Raji (cell line): ENCODE measurements around the gene PDSS1.
A peak's percentile ranks its signal among the peaks of the same experiment; 100 is the strongest.

Experiments
- POLR2A ChIP-seq: IDR thresholded peaks from 2 replicates; pipeline ENCODE4 v1.6.1; 2011; ENCODE audit warnings: low read depth, low read length, control low read depth; ENCODE audit not compliant: insufficient read depth

The PDSS1 gene, protein sequence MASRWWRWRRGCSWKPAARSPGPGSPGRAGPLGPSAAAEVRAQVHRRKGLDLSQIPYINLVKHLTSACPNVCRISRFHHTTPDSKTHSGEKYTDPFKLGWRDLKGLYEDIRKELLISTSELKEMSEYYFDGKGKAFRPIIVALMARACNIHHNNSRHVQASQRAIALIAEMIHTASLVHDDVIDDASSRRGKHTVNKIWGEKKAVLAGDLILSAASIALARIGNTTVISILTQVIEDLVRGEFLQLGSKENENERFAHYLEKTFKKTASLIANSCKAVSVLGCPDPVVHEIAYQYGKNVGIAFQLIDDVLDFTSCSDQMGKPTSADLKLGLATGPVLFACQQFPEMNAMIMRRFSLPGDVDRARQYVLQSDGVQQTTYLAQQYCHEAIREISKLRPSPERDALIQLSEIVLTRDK

DNA sequence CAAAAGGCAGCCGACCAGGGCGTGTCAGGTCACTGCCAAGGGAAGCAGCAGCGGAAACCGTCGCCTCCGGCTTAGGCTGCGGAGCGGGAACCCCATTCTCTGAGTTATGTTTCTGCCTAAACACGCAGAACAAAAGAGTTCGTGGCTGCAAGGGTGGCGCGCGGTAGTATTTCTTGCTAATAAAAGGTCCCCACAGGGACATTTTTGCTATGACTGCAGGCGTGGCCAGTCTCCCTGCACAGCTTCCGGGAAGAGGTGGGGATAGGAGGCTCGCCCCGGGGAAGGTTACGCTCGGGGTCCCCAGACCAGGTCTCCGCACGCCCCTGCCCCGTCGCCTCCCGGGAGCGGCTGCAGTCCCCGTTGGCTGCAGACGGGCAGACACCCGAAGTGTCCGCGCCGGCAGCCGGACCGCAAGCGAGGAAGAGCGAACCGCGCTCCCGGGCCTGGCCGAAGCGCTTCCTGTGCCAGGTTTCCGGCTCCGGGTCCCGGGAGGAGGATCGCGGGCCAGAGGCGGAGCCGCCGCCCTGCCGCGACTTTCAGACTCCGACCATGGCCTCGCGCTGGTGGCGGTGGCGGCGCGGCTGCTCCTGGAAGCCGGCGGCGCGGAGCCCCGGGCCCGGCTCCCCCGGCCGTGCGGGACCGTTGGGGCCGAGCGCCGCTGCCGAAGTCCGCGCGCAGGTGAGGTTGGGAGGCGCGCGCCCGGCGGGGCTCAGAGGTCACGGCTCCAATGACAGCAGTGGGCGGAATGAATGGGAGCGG is at the start of gene PDSS1:
Gene PDSS1 (plus strand): TSS at position 539 of the 759 bp plus-strand sequence. CDS start 11 bp downstream, at position 550.
- TF ChIP-seq POLR2A: peak; percentile 64

DNA sequence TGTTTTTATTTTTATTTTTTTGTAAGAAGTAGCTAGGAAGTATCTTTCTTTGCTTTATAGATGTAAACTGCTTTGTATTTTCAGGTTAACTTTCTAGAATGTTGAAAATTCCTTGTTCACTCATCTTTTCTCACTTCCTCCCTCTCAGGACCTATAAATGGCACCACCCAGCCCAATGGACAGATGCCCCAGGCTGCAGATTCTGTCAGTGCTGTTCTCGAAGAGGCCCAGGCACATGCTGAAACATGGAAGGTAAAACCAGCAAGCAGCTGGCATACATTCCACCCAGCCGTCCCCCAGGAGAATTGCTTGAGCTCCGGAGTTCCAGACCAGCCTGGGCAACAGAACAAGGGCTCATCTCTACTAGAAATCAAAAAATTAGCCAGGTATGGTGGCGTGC is 47.1 kb upstream of the PDSS1 start:
- no peak for TF ChIP-seq POLR2A

DNA sequence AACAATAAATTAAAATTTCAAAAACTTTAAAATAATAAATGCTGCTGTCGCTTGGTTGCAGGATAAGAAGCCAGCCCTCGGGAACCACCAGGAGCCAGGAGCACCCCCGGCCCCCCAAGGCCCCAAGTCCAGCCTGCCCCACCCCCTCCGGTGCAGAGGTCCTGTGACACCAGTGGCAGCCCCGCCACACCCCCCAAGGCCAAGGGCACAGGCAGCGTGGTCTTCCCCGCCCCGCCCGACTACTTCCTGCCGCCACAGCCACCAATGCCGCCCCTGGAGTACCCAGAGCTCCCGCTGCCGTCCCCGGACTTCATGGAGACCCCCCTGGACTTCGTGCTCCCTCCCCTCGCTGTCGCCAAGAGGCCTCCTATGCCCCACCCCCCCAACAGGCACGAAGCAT is 44.5 kb upstream of the PDSS1 start:
- no peak for TF ChIP-seq POLR2A

DNA sequence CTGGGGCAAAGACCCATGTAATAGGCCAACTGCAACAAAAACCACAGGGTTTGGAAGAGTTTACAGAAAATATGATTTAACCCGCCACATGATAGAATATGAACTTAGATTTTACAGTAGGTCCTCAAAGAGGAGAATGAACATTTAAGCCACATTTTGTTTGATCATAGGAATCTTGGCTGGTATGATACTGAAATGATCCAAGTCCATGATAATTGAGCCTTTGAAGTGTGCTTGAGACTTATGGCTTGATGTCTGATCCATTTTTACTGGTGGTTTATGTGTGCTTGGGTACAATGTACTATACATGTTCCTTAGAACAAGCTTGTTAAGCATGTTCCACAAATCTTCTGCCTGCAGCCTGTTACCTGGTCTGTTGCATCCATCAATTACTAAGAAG is 41.8 kb upstream of the PDSS1 start:
- TF ChIP-seq POLR2A: no peak

DNA sequence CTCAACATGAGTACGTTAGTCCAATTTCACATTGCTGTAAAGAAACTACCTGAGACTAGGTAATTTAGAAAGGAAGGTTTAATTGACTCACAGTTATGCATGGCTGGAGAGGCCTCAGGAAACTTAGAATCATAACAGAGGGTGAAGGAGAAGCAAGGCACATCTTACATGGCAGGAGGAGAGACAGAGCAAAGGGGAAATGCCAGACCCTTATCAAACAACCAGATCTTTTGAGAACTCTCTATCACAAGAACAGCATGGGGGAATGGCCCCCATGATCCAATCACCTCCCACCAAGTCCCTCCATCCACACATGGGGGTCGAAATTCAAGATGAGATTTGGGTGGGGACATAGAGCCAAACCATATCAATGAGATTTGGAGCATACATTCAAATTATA is 34.6 kb upstream of the PDSS1 start:
- TF ChIP-seq POLR2A: no peak

DNA sequence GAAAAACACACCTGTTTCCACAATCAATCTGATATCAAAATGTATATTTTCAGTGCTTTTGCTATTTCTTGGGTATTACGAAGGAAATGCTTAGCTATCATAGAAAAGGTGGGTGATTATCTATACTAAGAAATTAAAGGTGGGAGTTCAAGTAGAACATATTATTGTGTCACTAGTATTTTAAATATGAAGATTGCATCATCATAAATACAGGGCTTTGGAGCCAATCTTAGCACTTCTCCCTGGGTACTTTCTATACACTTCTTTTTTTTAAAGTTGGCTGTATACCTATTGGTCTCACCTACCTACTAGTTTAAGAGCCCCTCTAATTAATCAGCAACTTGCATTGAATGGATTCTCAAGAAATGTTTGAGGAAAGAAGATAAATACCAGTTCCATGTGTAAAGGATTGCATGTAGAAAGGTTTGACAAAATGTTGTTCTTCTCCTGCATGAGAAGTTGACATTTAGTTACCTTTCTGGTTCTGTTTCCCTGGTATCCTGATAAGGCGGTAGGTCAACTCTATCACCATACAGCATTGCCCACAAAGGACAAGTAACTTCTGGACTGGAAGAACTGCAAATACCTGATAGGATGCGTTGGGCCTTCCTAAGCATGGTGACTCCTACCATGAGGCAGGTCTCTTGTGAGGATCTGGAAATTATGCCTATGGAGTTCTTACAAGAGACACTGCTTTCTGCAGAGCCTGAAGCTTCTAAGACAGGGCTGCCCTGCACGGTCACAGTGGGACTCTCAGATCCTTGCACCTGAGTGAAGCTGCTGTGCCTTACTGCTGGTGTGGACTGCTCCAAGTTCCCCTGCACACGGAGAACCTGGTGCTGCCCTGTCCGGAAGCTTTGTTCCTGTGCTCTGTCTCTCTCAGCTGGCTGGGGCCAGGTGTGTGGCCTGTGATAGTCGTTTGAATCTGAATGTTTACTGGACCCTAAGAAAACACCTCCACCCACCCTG is 32.1 kb upstream of the PDSS1 start:
- no peak for TF ChIP-seq POLR2A

DNA sequence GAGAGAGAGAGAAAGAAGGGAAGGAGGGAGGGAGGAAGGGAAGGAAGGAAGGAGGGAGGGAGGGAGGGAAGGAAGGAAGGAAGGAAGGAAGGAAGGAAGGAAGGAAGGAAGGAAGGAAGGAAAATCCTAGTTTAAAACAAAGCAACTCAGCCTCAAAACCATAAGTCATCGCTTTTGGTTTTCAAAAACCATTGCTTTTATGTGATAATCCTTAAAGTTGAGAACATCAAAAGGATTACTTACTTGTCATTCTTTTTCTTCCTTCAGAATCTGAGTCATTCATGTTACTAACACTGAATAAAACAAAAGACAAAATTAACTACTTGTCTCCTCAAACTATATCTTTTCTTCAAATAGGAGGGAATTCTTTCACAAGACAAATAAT is 21.6 kb upstream of the PDSS1 start:
- TF ChIP-seq POLR2A: no peak

DNA sequence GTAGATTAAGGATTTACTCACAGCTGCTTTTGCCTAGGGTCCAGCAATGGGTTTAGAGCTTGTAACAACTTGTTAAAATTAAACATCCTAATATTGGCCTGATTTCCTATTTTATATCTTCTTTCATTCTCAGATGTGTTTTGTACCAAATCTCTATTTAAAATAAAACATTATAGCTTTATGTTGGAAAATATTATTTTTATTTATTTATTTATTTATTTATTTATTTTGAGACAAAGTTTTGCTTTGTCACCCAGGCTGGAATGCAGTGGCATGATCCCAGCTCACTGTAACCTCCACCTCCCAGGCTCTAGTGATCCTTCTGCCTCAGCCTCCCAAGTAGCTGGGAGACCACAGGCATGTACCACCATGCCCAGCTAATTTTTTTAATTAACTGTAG is 17.9 kb upstream of the PDSS1 start:
- TF ChIP-seq POLR2A: no peak

DNA sequence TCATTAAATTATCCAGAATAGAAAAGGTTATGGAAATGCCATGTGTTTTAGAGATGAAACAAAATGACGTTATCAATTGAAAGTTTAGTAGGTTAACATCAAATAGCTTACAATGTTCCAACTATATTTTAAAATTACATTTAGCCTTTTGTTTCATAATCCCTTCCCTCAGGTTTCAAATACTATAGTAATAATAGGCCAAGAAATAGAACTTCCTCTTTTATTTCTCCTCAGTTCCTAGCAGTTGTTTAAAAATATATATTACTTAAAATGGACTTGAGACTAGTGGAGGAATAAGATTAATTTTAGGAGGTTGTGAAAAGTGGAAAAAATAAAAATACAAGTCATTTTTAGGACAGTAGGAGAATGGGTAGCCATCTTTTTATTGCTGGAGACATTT is 16.4 kb upstream of the PDSS1 start:
- TF ChIP-seq POLR2A: no peak

DNA sequence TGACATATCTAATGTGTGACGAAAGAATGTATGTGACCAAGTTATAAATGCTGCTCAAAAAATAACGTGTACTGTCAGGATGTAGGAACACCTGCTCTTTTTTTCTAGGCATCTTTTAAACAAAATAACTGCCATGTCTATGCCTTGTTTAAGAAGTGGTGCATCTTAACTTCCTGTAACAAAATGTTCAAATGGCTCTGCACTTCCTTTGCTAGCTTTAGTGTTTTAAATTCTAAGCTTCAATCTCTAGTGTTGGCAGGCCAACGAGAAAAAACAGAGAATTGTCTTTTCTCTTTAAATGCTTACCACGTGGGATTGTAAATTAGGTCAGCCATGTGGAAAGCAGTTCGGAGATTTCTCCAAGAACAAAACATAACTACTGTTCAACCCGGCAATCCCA is 14.6 kb upstream of the PDSS1 start:
- no peak for TF ChIP-seq POLR2A

DNA sequence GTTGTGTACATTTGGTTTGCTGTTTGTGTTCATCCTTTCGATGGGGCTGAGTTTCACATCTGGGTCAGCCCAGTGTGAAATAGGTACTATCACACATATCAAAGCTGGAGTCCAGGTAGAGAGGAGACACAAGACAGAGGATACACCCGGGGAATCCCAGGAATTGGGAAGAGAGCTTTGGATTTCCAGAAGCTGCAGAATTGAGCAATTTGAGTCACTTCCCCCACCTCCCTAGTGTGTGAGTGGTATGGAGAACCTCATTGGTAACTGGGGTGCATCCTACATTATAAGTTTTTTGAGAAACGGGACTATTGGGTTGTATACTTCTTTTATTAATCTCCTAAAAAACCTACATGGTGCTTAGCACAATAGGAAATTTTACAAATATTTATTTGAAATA is 12.1 kb upstream of the PDSS1 start:
- no peak for TF ChIP-seq POLR2A

DNA sequence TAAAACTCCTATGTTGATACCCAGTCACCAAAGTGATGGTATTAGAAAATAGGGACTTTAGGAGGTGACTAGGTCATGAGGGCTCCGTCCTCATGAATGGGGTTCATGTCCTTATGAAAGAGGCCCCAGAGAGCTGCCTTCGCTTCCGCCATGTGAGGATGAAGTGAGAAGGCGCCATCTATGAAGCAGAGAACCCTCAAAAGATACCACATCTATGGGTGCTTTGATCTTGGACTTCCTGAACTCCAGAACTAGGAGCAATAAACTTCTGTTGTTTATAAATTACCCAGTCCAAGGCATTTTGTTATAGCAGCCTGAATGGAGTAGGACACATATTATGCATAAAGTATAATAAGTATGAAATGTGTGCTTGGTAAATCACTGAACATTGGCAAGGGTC is 8.1 kb upstream of the PDSS1 start:
- TF ChIP-seq POLR2A: no peak

DNA sequence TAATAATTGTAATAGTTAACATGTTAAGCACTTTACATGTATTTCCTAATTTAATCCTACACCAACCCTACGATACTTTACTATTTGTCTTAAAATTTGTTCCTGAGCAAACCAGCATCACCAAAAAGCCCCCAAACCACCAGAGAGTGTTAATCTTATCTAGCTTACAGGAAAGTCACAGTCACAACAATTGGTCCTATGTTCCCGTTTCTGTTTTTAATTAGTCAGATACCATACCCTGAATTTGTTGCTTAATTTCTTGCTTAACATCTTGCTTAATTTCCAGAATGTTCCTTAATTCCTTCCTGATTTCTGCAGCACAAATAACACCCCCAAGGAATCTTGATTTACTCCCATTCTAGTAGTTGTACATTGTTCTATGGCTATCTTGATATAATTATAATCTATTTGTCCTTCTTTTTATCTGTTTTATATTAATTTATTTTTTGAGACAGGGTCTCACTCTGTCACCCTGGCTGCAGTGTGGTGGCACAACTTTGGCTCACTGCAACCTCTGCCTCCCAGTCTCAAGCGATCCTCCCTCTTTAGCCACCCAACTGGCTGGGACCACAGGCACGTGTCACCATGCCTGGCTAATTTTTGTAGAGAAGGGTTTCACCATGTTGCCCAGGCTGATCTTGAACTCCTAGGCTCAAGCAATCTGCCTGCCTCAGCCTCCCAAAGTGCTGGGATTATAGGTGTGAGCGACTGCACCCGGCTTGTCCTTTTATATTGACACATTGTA is 6.6 kb upstream of the PDSS1 start:
- TF ChIP-seq POLR2A: no peak

DNA sequence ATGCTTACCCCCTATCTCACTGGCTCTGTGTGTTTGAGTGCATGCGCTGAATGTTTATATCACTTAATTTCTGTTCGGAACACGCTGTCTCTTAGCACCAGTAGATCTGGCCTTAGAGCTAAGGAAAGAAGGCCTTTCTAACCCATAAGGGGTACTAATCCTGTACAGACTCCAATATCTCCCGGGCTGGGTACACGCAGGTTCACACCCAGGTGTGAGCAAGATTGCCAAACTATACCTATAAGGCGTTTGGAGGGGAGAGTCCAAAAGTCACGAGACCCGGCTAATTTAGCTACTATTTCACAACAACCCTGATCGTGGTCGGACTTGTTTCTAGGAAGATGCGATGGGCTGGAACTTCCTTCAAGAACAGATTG is 727 bp upstream of the PDSS1 start:
- no peak for TF ChIP-seq POLR2A
